GM18520 (cell line): Measurements from ENCODE around the gene ZFPM1.

Experiments used
- ATAC-seq: cut with Tn5 transposase; IDR thresholded peaks from one replicate; pipeline ENCODE4 v1.9.1; 2021; ENCODE audit not compliant: unreplicated experiment

The ZFPM1 gene

GRCh38 chr16:88585927-88586581, 133.0 kb downstream of the ZFPM1 start:
- ATAC-seq: no peak
